Measurements from ENCODE around the gene ACTA2.

ACTA2 gene

DNA sequence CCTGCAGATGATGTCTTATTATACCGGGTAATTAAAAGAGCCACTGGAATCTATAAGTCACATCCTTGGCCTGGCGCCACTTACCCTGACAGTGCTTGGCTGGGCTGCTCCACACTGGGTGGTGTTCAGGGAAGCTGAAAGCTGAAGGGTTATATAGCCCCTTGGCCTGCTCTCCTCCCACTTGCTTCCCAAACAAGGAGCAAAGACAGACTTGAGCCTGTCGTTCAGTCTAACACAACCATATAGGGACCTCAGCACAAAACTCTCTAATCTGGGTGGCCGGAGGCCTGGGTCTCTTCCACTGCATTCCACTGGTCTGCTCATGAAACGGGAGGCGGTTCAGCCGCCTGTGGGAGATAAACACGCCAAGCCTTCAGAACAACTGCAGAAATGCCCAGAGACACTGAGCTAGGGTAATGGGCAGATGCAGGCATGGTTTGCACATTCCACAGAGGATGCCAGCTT is at the start of gene ACTA2:
Gene ACTA2, minus strand, starts transcription at position 127 of the 465 bp plus-strand sequence. CDS start 3,843 bp downstream, outside the sequence.
- DNase-seq, result no peak

DNA sequence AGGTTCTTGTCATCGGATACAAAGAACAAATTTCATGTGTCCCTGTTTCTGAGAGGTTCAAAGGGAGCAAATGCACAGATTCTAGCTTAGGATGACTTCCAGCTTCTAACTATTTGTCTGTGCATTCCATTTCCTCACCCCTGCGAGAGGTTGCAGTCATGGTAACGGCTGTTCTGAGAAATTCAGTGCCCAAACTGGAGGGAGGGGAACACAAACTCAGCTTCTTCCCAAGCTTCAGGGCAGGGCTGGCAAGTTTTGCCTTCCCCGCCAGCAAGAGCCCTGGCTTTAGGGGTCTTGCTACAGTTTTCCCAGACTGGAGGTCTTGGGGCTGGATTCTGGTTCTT is 49.1 kb upstream of the ACTA2 start:
- DNase-seq, result no peak

GRCh38 chr10:89001024-89001728 is 48.6 kb upstream of the ACTA2 start:
- no peak for DNase-seq

DNA sequence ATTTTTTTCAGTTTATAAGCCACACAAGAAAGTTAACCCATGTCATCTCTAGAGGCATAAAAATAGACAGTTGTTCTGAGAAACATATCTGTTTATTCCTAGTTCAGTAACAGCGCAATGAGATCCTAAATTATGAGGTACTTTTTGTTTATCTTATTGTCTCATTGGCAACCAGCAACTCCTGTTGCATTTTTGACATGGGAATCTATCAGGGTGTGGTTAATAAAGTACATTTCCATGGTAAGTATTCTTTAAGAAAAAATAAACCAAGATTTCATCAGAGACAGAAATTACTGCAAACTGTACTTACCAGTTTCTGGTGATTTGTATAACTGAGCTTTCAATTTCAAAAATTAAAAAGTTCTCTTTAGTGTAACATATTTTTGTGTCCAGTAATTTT is 47.1 kb upstream of the ACTA2 start:
- DNase-seq, result no peak

DNA sequence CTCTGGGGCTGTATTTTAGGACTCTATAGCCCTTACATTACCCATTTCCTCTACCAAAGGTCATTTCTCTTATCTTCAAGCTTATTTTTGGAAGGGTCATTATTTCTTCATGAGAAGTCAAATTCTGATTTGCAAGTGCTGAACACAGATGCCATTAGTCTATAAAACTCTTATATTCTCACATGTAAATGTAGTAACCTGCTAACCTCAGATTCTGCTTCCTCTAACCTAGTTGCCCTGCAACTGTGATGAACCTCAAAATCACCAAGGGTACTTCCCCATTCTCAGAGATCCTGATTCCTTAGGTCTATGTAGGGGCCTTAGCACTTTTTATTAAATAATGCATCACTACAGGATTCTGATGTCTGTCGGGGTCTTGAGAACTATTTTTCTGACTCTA is 44.4 kb upstream of the ACTA2 start:
- DNase-seq, result no peak

GRCh38 chr10:88995156-88995876 is 42.7 kb upstream of the ACTA2 start:
- no peak for DNase-seq

DNA sequence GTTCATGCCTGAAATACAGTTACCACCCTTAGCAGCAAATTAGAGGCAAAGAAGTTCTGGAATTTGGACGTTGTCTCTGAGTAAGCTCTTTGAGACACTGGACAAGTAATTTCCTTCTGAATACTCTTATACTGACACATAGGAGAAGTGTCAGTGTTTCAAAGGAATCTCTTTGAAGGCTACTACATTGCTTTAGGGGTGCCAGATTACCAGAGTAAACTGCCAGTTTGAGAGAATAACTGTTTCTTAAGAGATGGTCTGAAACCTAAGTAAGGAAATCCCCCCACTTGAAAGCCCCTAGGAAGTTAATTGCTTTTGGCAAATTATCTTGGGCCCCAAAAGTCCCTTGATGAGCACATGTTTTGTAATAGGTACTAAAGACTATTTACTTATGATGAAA is 41.4 kb upstream of the ACTA2 start:
- DNase-seq, result no peak

DNA sequence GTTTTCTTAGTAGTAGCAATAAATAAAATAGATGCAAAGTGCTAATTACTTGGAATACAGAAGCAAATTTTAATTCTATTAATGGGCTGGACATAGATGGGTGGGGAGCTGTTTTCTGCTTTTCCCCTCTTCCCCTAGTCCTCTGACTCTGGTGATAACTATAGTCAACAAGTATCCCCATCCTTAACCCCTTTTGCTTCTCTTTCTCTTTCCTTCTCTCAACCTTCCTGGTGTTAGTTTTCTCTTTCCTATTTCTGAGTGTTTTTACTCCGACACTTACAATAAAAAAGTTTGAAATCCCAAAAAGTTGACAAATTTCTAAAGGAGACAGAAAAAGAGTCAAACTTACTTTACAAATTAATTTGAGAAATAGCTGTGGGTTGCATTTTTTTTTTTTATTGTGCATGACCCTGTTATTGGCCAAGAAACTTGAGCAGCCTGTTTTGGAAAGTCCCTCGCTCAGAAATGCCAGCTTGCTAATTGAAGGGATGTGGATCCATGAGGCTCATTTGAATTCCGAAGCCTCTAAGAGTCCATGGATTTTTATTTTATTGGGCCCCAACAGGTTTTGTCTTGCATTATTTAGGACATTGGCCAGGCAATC is 40.5 kb upstream of the ACTA2 start:
- no peak for DNase-seq

- DNase-seq, result no peak
Observed at GRCh38 chr10:88991899-88992320, 39.3 kb upstream of the ACTA2 start.

DNA sequence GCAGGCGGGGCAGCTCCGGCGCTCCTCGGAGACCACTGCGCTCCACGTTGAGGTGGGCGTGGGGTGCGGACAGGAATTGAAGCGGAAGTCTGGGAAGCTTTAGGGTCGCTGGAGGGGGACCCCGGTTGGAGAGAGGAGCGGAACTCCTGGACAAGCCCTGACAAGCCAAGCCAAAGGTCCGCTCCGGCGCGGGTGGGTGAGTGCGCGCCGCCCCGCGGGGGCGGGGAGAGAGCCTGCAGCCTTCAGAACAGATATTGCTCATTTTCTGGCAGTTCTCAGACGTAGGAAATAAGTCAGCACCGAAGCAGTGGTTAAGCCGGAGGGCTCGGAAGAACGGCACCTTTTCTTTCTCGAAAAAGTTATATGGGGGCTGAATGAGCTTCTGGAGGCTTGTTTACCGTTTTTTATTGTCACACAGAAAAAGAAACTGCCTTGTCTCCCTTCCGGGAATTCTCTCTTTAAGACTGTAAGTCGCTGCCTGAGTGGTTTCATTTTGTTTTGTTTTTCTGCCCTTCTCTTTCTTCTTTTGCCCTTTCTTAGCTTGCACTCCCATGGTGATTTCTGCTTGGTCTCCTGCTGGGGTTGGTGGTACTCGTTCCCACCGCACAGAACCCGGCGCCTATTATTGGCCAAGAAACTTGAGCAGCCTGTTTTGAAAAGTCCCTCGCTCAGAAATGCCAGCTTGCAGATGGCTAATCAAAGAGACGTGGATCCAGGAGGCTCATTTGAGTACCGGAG is 38.8 kb upstream of the ACTA2 start:
- no peak for DNase-seq

- DNase-seq, result no peak
Observed at GRCh38 chr10:88990384-88991160, 38.0 kb upstream of the ACTA2 start, which contains the start of gene FAS. FAS (plus strand) TSS chr10:88990798; CDS start chr10:88990877, 79 bp downstream.

GRCh38 chr10:88989824-88990383 is 37.3 kb upstream of the ACTA2 start:
- no peak for DNase-seq

GRCh38 chr10:88989423-88989822 is 36.9 kb upstream of the ACTA2 start:
- DNase-seq, result no peak

DNA sequence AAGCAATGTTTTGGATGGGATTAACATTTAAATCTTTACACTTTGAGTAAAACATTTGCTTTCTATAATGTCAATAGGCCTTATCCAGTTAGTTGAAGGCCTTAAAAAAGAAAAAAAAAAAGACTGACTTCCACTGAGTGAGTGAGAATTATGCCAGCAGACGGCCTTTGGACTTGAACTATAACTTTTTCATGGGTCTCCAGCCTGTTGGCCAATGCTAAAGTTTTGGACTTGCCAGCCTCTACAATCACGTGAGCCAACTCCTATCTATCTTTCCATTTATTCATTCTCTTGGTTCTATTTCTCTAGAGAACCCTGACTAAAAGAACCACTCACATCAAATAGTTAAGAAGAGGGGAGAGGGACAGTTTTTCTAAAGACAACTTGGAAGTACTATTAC is 35.3 kb upstream of the ACTA2 start:
- no peak for DNase-seq

DNA sequence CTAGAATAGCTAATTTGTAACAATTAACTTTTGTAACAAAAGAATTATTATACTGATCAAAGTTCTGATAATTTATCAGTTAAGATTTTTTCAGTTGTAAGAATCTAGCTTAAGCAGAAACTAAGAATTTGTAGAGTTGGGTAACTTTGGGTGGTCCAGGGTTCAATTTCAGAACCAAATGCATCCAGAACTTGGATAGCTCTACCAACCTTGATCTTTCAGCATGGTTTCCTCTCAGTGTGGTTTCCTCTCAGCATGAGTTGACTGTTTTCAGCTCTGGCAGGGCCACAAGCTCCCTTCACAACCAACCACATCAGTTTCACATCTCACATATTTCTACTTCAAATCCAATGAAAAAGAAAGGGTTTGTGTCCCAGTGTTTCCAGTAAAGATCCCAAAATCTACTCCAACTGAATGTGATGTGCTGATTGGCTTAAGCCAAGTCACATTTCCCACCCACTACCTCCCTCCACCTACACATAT is 34.7 kb upstream of the ACTA2 start:
- DNase-seq, result no peak

GRCh38 chr10:88986549-88987242 is 34.1 kb upstream of the ACTA2 start:
- DNase-seq, result no peak

DNA sequence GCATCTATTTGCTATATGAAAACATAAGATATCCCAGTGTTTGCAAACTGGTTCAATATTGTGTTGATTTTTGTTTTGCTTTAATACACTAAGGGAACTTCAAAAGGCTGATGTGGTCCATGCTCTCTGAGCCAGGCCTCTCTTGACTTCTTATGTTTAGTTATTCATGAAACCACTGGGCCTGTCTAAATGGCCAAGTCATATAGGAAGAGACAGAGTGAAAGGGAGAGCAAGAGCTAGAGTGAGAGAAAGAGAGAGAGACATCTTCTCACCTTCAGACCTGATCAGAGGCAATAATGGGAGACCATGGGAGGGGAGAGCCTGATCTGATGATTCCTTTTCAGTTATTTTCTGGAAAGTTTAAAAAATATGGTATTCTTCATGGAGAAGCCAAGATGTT is 32.0 kb upstream of the ACTA2 start:
- no peak for DNase-seq

DNA sequence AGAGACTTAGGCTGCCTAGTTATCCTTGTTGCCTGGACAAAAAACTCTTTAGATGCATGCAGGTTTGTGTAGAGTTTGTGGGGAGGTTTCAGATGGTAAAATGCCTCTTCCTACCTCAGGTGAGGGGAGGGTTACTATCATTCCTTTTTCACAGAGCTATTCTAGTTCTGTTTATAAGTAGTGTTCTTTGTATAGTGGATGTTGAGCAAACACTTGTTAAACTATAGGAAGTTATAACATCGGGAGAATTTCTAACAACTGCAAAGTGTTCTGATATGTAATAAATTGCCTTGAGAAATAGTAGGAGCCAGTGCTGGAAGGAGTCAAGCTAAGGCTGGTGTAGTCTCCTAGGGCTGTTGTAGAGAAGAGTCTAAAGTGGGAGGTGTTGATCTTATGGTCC is 31.4 kb upstream of the ACTA2 start:
- no peak for DNase-seq

DNA sequence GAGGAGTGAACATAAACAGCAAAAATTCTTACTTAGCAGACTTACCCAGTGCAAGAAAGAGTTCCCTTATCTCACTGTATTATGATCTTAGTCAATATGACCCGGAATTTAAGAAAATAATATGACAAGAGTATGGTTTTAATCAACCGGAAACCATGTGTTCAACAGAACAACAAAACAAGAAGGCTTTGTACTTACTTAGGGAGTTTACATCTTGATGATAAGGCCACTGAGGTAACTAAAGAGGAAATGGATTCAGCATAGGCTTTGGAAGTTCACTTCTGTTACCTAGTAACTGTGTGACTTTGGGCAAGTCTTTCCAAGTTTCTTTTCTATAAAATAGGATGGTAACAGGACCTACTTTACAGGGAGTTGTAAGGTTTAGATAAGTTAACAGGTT is 30.6 kb upstream of the ACTA2 start:
- DNase-seq, result no peak

GRCh38 chr10:88982366-88982765 is 29.8 kb upstream of the ACTA2 start:
- DNase-seq, result no peak

- no peak for DNase-seq
Observed at GRCh38 chr10:88981435-88981834, 28.9 kb upstream of the ACTA2 start.
